Astrocyte of the cerebellum (primary cell): ENCODE data around the gene EPX.

ENCODE experiments used
- DNase-seq: peaks from one replicate; pipeline ENCODE4 v3.0.0-alpha.2; 2011; ENCODE audit warnings: low read depth
- H3K4me3 ChIP-seq: 2 replicates; pipeline ENCODE4 v1.5.1; 2011; ENCODE audit warnings: mild to moderate bottlenecking, low read depth, low read length, moderate library complexity
- in situ Hi-C: cut with HindIII; loops from 2 replicates; pipeline ENCODE4 v1.10.0; 2017; ENCODE audit warnings: low sequenced_read_pairs
- TF ChIP-seq, protein P1 (sequence below): IDR thresholded peaks from 2 replicates; pipeline ENCODE4 v1.5.1; 2012; ENCODE audit warnings: low read length, low read depth, moderate library complexity, mild to moderate bottlenecking; ENCODE audit errors: missing control alignments

EPX gene

GRCh38 chr17:58253082-58253481 lies 60.6 kb downstream of the EPX start:
- no peak overlapping the region for H3K4me3 ChIP-seq
- in situ Hi-C loops: no loop called here
- DNase-seq: no peak
- TF ChIP-seq, protein P1, sequence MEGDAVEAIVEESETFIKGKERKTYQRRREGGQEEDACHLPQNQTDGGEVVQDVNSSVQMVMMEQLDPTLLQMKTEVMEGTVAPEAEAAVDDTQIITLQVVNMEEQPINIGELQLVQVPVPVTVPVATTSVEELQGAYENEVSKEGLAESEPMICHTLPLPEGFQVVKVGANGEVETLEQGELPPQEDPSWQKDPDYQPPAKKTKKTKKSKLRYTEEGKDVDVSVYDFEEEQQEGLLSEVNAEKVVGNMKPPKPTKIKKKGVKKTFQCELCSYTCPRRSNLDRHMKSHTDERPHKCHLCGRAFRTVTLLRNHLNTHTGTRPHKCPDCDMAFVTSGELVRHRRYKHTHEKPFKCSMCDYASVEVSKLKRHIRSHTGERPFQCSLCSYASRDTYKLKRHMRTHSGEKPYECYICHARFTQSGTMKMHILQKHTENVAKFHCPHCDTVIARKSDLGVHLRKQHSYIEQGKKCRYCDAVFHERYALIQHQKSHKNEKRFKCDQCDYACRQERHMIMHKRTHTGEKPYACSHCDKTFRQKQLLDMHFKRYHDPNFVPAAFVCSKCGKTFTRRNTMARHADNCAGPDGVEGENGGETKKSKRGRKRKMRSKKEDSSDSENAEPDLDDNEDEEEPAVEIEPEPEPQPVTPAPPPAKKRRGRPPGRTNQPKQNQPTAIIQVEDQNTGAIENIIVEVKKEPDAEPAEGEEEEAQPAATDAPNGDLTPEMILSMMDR: no peak
